Measurements from ENCODE around the gene HBEGF.

HBEGF gene

GRCh38 chr5:140310434-140310833, 36.0 kb downstream of the HBEGF start:
- H3K27ac ChIP-seq (ENCODE audit: low read length) = no peak overlapping the region
- H3K79me2 ChIP-seq (ENCODE audit: low read length) = no peaks in the 10 kb centered on the region
- H3K9me3 ChIP-seq (ENCODE audit: insufficient read depth, low read length) = no peaks in the 10 kb centered on the region
- no peaks in the 10 kb centered on the region for H3K4me1 ChIP-seq (ENCODE audit: low read length)
- no peak overlapping the region for H3K4me2 ChIP-seq (ENCODE audit: low read length)
- H2AFZ ChIP-seq (ENCODE audit: low read depth, low read length) = no peak overlapping the region
- no peaks in the 10 kb centered on the region for H3K27me3 ChIP-seq (ENCODE audit: low read depth, low read length)
- no peak overlapping the region for H3K9ac ChIP-seq (ENCODE audit: low read length)
- no peaks in the 10 kb centered on the region for H4K20me1 ChIP-seq (ENCODE audit: insufficient read depth, low read length)
- no peak for TF ChIP-seq EZH2phosphoT487 (IDR thresholded peaks at IDR 0.05; ENCODE audit: low read depth)
- TF ChIP-seq, protein P1, sequence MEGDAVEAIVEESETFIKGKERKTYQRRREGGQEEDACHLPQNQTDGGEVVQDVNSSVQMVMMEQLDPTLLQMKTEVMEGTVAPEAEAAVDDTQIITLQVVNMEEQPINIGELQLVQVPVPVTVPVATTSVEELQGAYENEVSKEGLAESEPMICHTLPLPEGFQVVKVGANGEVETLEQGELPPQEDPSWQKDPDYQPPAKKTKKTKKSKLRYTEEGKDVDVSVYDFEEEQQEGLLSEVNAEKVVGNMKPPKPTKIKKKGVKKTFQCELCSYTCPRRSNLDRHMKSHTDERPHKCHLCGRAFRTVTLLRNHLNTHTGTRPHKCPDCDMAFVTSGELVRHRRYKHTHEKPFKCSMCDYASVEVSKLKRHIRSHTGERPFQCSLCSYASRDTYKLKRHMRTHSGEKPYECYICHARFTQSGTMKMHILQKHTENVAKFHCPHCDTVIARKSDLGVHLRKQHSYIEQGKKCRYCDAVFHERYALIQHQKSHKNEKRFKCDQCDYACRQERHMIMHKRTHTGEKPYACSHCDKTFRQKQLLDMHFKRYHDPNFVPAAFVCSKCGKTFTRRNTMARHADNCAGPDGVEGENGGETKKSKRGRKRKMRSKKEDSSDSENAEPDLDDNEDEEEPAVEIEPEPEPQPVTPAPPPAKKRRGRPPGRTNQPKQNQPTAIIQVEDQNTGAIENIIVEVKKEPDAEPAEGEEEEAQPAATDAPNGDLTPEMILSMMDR (IDR thresholded peaks at IDR 0.05; ENCODE audit: low read depth, low read length) = no peak
- H3K4me3 ChIP-seq (ENCODE audit: low read length) = no peak overlapping the region
- no peaks in the 10 kb centered on the region for H3K36me3 ChIP-seq (replicated peaks; ENCODE audit: low read depth, low read length)

DNA sequence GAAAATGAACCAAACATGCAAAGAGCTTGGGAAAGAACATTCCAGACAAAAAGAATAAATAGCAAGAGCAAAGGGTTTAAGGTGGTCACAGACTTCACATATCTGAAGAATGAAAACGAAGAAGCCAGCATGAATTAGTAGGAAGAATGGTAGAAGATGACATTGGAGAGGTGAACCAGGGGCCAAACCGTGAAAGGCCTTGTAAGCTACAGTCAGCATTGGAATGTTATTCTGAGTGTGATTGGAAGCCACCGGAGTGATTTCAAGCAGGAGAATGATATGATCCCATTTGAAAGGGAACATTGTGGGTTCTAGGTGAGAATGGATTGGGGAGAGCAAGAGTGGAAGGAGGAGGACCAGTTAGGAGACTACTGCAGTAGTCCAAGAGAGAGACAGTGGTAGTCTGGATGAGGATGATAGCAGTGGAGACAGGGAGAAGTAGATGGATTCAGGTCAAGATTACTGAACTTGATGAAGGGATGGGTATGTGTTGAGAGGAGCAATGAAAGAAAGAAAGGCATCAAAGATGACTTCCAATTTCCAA, 36.6 kb downstream of the HBEGF start:
- Histone ChIP-seq H2AFZ (ENCODE audit: low read depth, low read length) (no peak overlapping the region), H3K27me3 (ENCODE audit: low read depth, low read length) (no peaks in the 10 kb centered on the region), H3K9me3 (ENCODE audit: insufficient read depth, low read length) (no peaks in the 10 kb centered on the region), H4K20me1 (ENCODE audit: insufficient read depth, low read length) (no peaks in the 10 kb centered on the region), H3K27ac (ENCODE audit: low read length) (no peak overlapping the region), H3K79me2 (ENCODE audit: low read length) (no peaks in the 10 kb centered on the region), H3K4me1 (ENCODE audit: low read length) (no peaks in the 10 kb centered on the region), H3K4me2 (ENCODE audit: low read length) (no peak overlapping the region), H3K4me3 (ENCODE audit: low read length) (no peak overlapping the region), H3K36me3 (replicated peaks; ENCODE audit: low read depth, low read length) (no peaks in the 10 kb centered on the region), H3K9ac (ENCODE audit: low read length) (no peak overlapping the region)
- TF ChIP-seq, protein P1 (IDR thresholded peaks at IDR 0.05; ENCODE audit: low read depth, low read length) = no peak

DNA sequence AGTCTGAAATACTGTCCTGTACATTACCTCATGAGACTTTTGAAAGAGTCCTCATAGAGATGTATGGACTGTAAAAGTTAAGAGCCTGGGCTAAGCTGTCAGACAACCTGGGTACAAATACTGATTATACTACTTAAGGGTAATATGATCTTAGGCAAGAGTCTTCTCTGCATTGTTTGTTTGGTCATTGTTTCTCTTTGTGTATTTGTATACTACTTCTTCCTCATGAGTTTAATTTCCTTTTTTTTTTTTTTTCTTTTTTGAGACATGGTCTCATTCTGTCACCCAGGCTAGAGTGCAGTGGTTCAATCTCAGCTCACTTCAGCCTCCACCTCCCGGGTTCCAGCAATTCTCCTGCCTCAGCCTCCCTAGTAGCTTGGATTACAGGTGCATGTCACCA, 40.9 kb downstream of the HBEGF start:
- Histone ChIP-seq H3K4me1 (ENCODE audit: low read length) (peaks cover 10% of the 10 kb centered on the region), H3K4me3 (ENCODE audit: low read length) (no peak overlapping the region)
- TF ChIP-seq EZH2phosphoT487 (IDR thresholded peaks at IDR 0.05; ENCODE audit: low read depth) = no peak
- TF ChIP-seq, protein P1 (IDR thresholded peaks at IDR 0.05; ENCODE audit: low read depth, low read length) = no peak

GRCh38 chr5:140303966-140304365, 42.4 kb downstream of the HBEGF start:
- H4K20me1 ChIP-seq (ENCODE audit: insufficient read depth, low read length) = no peaks in the 10 kb centered on the region
- no peak overlapping the region for H3K27ac ChIP-seq (ENCODE audit: low read length)
- peaks cover 10% of the 10 kb centered on the region for H3K4me1 ChIP-seq (ENCODE audit: low read length)
- no peaks in the 10 kb centered on the region for H3K9me3 ChIP-seq (ENCODE audit: insufficient read depth, low read length)
- no peak overlapping the region for H2AFZ ChIP-seq (ENCODE audit: low read depth, low read length)
- no peak overlapping the region for H3K4me2 ChIP-seq (ENCODE audit: low read length)
- no peaks in the 10 kb centered on the region for H3K36me3 ChIP-seq (replicated peaks; ENCODE audit: low read depth, low read length)
- no peak overlapping the region for H3K4me3 ChIP-seq (ENCODE audit: low read length)
- H3K79me2 ChIP-seq (ENCODE audit: low read length) = peaks cover 23% of the 10 kb centered on the region
- no peak overlapping the region for H3K9ac ChIP-seq (ENCODE audit: low read length)
- TF ChIP-seq, protein P1 (IDR thresholded peaks at IDR 0.05; ENCODE audit: low read depth, low read length) = no peak
- no peak for TF ChIP-seq EZH2phosphoT487 (IDR thresholded peaks at IDR 0.05; ENCODE audit: low read depth)
- H3K27me3 ChIP-seq (ENCODE audit: low read depth, low read length) = no peaks in the 10 kb centered on the region

More for the DNA sequence above, 40.9 kb downstream of the HBEGF start:
- Histone ChIP-seq H3K79me2 (ENCODE audit: low read length) (peaks cover 23% of the 10 kb centered on the region), H3K9ac (ENCODE audit: low read length) (no peak overlapping the region), H2AFZ (ENCODE audit: low read depth, low read length) (no peak overlapping the region), H3K36me3 (replicated peaks; ENCODE audit: low read depth, low read length) (no peaks in the 10 kb centered on the region), H4K20me1 (ENCODE audit: insufficient read depth, low read length) (no peaks in the 10 kb centered on the region), H3K27ac (ENCODE audit: low read length) (no peak overlapping the region), H3K27me3 (ENCODE audit: low read depth, low read length) (no peaks in the 10 kb centered on the region), H3K9me3 (ENCODE audit: insufficient read depth, low read length) (no peaks in the 10 kb centered on the region), H3K4me2 (ENCODE audit: low read length) (no peak overlapping the region)

All from OCI-LY3 (cell line).